ENCODE results near the gene ACIN1.

ACIN1 gene

GRCh38 chr14:23033801-23034497 lies 61.0 kb downstream of the ACIN1 start:
- TF ChIP-seq USF1 (IDR thresholded peaks at IDR 0.05) (no peak), RAD21 (IDR thresholded peaks at IDR 0.05; ENCODE audit: low read depth) (no peak), ZBTB7A (IDR thresholded peaks at IDR 0.05; ENCODE audit: low read depth) (no peak), EP300 (IDR thresholded peaks at IDR 0.05; ENCODE audit: borderline replicate concordance) (no peak), CREB1 (IDR thresholded peaks at IDR 0.05; ENCODE audit: low read depth) (no peak), EGR1 (IDR thresholded peaks at IDR 0.05) (no peak), NFIC (IDR thresholded peaks at IDR 0.05) (no peak), REST (IDR thresholded peaks at IDR 0.05; ENCODE audit: low read depth) (no peak), CEBPB (IDR thresholded peaks at IDR 0.05) (no peak), YY1 (IDR thresholded peaks at IDR 0.05; ENCODE audit: low read depth) (no peak), MAX (IDR thresholded peaks at IDR 0.05) (no peak), TCF12 (IDR thresholded peaks at IDR 0.05; ENCODE audit: low read depth) (no peak), TAF1 (IDR thresholded peaks at IDR 0.05; ENCODE audit: low read depth) (no peak), FOXM1 (IDR thresholded peaks at IDR 0.05; ENCODE audit: borderline replicate concordance, low read depth) (no peak), TEAD4 (IDR thresholded peaks at IDR 0.05) (no peak)

GRCh38 chr14:23033251-23033727 lies 61.6 kb downstream of the ACIN1 start:
- TF ChIP-seq USF1 (IDR thresholded peaks at IDR 0.05) (no peak), TEAD4 (IDR thresholded peaks at IDR 0.05) (no peak), RAD21 (IDR thresholded peaks at IDR 0.05; ENCODE audit: low read depth) (no peak), EGR1 (IDR thresholded peaks at IDR 0.05) (no peak), FOXM1 (IDR thresholded peaks at IDR 0.05; ENCODE audit: borderline replicate concordance, low read depth) (no peak), NFIC (IDR thresholded peaks at IDR 0.05) (no peak), TCF12 (IDR thresholded peaks at IDR 0.05; ENCODE audit: low read depth) (no peak), CEBPB (IDR thresholded peaks at IDR 0.05) (no peak), TAF1 (IDR thresholded peaks at IDR 0.05; ENCODE audit: low read depth) (no peak), CREB1 (IDR thresholded peaks at IDR 0.05; ENCODE audit: low read depth) (no peak), EP300 (IDR thresholded peaks at IDR 0.05; ENCODE audit: borderline replicate concordance) (no peak), REST (IDR thresholded peaks at IDR 0.05; ENCODE audit: low read depth) (no peak), ZBTB7A (IDR thresholded peaks at IDR 0.05; ENCODE audit: low read depth) (no peak), YY1 (IDR thresholded peaks at IDR 0.05; ENCODE audit: low read depth) (no peak), MAX (IDR thresholded peaks at IDR 0.05) (no peak)

GRCh38 chr14:23030936-23031335 lies 64.0 kb downstream of the ACIN1 start:
- TF ChIP-seq TEAD4 (IDR thresholded peaks at IDR 0.05) (no peak), ZBTB7A (IDR thresholded peaks at IDR 0.05; ENCODE audit: low read depth) (no peak), EP300 (IDR thresholded peaks at IDR 0.05; ENCODE audit: borderline replicate concordance) (no peak), USF1 (IDR thresholded peaks at IDR 0.05) (no peak), NFIC (IDR thresholded peaks at IDR 0.05) (no peak), YY1 (IDR thresholded peaks at IDR 0.05; ENCODE audit: low read depth) (no peak), CEBPB (IDR thresholded peaks at IDR 0.05) (no peak)

- no peak for TF ChIP-seq USF1 (IDR thresholded peaks at IDR 0.05)
- no peak for TF ChIP-seq NFIC (IDR thresholded peaks at IDR 0.05)
- TF ChIP-seq FOXM1 (IDR thresholded peaks at IDR 0.05; ENCODE audit: borderline replicate concordance, low read depth) = no peak
- no peak for TF ChIP-seq CREB1 (IDR thresholded peaks at IDR 0.05; ENCODE audit: low read depth)
- TF ChIP-seq TEAD4 (IDR thresholded peaks at IDR 0.05) = no peak
- TF ChIP-seq EP300 (IDR thresholded peaks at IDR 0.05; ENCODE audit: borderline replicate concordance) = no peak
- no peak for TF ChIP-seq ZBTB7A (IDR thresholded peaks at IDR 0.05; ENCODE audit: low read depth)
- no peak for TF ChIP-seq EGR1 (IDR thresholded peaks at IDR 0.05)
- no peak for TF ChIP-seq RAD21 (IDR thresholded peaks at IDR 0.05; ENCODE audit: low read depth)
- no peak for TF ChIP-seq REST (IDR thresholded peaks at IDR 0.05; ENCODE audit: low read depth)
These were observed 66.1 kb downstream of the ACIN1 start for GRCh38 chr14:23028799-23029198.

Data from Ishikawa (cell line).